NAMALWA (cell line): ENCODE data around the gene FDXACB1.
"Not testable (repeated sequence)": the region's sequence is repeated elsewhere in the genome, so short reads cannot be mapped to it uniquely, and the experiment has no call there.

Experiments
- DNase-seq: peaks from one replicate; pipeline ENCODE4 v3.0.0-alpha.2; 2015; ENCODE audit warnings: low spot score

FDXACB1 gene

DNA sequence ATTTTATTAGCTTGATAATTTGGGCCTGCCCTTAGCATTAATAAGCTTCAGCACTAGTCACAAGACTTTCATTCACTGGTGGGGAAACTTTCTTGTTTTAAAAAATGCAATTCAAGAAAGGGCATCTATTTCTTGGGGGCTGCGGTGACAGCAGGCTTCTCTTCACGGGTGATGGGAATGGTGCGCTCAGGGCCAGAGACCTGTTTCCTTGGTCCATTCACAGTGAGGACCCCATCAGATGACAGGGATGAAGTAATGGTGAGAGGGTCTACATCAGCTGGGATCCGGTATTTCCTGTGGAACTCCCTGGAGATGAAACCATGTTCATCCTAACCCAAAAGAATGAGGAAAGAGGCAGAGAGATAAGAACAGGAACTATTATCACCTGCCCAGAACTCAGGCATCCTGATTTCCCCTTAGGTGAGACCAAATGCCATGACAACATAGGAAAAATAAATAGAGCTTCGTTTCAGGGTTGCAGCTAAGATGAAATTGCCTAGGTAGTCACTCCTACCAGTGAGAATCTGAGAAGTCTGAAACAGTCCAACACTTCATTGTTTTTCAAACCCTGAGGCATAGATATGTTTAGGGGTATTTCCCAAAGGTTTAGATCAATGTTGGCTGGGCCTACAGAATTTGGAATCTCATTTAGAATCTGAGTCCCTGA is 29.8 kb upstream of the FDXACB1 start:
- no peak for DNase-seq

DNA sequence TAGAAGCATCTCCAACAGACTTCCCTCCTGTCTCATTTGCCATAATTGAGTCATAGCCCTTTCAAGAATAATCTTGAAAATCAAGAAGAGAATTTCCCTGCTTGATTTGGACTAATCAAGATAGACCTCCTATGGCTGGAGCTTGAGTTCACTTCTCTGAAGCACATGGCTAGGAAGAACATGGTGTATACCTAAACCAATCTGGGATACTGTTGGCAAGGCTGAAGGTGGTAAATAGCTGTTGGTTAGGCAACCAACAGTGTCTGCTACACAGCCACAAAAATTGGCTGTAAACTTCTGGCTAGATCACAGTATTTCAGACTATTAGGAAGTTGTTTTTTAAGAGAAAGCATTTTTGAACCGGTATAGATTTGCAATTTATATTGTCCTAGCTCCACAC is 27.7 kb upstream of the FDXACB1 start:
- DNase-seq: no peak

DNA sequence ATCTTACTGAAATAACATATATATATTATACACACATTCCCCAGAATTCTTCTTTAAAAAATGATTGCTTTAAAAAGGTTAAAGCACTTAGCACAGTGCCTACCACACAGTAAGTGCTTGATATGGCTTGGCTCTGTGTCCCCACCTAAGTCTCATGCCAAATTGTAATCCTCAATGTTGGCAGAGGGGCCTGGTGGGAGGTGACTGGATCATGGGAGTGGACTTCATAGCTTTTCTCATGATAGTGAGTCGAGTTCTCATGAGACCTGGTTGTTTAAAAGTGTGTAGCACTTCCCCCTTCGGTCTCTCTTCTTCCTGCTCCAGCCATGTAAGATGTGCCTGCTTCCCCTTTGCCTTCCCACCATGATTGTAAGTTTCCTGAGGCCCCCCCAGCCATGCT is 26.4 kb upstream of the FDXACB1 start:
- no peak for DNase-seq

DNA sequence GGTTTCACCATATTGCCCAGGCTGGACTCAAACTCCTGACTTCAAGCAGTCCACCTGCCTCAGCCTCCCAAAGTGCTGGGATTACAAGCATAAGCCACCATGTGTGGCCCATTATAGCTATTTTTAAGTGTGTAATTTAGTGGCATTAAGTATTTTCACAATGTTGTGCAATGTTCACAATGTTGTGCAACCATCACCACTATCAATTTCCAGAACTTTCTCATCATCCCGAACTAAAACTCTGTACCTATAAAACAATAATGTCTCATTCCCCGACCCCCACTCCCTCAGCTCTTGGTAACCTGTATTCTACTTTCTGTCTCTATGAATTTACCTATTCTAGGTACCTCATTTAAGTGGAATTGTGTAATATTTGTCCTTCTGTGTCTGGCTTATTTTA is 7.9 kb upstream of the FDXACB1 start:
- no peak for DNase-seq

DNA sequence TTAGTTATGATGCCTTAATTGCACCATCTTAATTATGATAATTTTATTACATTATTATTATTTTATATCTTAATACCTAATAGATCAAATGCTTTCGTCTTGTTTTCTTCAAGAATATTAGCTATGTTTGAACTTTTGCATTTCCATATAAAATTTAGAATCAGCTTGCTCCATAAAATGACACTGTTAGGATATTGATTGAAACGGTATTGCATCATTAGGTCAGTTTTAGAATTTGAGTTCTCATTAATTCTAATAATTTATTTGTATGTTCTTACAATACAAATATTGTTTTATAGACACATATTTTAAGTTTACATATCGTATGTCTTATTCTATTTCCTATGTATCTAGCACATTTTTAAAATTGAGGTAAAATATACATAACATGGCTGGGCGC is 7.1 kb upstream of the FDXACB1 start:
- no peak for DNase-seq

DNA sequence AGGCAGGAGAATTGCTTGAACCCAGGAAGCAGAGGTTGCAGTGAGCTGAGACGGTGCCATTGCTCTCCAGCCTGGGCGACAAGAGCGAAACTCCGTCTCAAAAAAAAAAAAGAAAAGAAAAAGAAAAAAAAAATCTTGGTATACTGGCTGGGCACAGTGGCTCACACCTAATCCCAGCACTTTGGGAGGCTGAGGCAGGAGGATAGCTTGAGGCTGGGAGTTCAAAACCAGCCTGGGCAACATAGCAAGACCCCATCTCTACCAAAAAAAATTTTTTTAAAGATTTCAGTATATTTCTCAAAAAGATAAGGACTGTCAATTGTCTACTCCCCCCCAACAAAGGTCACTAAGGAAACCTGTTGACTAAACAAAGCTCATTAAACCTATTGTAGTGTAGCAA is 6.1 kb upstream of the FDXACB1 start:
- DNase-seq: not testable (repeated sequence)

DNA sequence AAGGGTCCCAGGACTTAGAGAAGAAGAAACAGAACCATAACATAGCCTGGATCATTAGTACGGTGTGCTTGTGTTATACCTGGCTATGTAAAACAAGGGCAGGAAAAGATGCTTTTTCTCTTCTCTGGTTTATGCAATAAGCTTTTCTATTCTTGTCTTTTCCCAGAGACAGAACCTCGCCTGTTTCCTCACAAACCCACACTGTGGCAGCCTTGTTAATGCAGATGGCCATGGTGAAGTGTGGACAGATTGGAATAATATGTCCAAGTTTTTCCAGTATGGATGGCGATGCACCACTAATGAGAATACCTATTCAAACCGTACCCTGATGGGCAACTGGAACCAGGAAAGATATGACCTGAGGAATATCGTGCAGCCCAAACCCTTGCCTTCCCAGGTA is 3.2 kb upstream of the FDXACB1 start:
- DNase-seq: no peak

DNA sequence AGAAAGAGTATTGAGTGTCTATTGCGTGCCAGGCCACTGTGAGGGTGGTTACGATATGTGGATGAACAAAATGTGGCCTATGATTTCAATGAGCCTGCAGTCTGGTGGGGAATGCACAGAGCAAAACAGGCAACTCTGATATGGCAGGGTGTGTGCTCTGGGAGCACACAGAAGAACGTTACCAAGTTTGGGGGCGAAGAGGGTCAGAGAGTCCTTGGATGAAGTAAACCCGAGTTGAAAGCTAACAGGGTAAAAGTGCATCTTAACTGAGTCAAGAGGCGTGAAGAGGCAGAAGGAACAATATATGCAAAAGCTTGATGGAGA is 634 bp upstream of the FDXACB1 start:
- no peak for DNase-seq

DNA sequence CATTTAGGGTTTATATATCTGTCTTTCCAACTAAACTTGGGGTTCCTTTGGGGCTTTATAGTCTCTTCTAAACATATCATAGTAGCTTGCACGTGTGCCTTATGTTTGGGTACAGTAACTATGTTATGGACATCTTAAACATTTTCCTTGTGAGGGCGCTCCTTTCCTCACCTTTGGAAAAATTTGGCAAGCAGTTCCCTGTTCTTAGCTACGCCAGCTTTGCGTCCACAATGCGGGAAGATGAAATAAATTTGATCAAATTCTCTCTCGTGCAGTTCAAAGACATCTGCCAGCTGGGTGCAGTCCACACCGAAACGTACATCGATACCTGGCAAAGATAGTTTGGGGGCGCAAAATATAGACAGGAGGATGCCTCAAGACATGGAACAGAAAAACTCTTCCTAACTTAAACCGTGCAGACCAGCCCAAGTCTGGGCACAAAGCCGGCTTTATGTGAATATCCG is 548 bp downstream of the FDXACB1 start:
- no peak for DNase-seq

DNA sequence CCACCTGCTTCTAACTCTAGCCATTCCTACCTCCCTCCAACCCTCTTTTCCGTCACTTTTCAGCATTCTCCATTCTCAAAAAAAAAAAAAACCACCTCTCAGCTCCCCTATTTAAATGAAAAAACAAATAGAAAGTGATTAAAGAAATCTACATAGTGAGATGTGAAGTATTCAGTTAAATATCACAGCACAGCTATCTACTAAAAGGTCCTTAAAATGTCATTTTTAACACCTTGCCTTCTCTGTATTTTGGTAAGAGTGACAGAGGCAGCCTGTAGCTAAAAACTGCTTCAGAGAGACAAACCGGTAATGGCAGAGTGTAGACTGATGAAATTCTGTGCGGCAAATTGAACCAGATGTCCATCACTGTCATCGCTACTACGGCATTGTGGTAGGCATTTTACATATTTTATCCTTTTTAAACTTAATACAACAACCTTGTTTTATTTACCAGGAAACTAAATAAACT is 7.2 kb downstream of the FDXACB1 start:
- DNase-seq: no peak

DNA sequence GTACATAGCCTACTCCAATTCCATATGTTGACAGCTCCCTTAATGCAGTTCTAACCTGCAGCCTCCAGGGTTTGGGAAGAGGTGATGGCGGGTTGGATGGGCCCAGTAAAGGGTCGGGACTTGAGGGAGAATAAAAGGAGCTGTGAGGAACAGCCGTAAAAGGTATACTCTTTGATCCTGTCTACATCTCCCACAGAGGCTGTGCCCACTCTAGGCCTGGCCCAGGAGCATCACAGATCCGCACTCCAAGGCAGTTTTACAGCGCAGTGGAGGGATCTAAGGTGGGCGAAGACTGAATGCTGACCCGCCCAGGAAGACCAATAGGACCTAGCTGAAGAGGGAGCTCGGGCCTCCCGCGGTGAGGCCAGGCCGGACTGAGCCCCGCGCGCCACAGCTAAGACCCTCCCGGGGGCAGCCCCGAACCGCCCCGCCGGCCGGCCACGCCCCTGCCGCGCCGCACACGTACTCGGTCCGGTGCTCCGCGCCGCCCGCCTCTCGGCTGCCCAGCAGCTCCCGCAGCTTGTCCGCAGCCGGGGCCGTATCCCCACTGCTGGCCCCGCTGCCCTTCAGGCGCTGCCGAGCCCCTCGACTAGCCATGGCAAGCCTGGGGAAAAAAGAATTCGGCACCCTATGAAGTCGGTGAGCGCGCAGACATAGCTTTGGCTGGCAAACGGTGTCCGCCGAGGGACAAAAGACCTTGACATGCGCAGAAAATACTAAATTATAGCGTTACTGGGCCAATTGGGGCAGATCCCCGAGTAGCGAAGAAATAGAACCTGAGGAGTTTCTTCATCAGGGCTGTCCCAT is 7.9 kb downstream of the FDXACB1 start, which contains the start of gene ALG9:
ALG9 (minus strand) TSS at position 696 of the 807 bp plus-strand sequence; CDS start at position 597, 99 bp downstream.
- DNase-seq: peak; percentile 81

DNA sequence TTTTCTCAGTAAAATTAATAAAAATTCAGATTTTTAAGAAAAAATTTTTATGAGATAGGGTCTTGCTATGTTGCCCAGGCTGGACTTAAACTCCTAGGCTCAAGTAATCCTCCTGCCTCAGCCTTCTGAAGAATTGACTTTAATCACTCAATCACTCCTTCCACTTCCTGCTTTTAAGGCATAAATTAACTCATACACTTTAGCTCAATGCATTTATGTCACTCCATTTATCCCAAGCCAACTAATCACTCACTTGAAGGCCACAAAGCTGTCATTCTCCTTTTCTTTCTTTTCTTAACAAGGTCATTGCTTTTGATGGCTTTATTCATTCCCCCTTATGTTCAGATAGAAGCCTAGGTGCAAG is 8.5 kb downstream of the FDXACB1 start:
- DNase-seq: no peak

DNA sequence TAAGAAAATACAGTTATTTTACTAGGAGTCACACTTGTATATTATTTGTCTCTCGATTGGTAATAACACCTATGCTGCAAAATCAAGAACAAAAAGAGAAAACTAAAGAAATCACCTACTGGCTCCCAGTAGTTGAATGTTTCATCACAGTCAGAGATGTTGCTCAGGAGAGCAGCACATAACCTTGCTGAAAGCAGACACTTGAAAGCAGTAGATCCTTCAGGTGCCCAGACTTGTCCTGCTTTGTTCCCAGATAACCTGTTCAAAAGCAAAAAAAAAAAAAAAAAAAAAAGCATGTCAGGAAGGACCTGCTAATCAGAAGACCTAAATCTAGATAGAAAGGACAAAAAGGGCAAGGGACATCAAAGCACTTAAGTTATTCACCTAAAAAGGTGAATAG is 8.9 kb downstream of the FDXACB1 start:
- no peak for DNase-seq

DNA sequence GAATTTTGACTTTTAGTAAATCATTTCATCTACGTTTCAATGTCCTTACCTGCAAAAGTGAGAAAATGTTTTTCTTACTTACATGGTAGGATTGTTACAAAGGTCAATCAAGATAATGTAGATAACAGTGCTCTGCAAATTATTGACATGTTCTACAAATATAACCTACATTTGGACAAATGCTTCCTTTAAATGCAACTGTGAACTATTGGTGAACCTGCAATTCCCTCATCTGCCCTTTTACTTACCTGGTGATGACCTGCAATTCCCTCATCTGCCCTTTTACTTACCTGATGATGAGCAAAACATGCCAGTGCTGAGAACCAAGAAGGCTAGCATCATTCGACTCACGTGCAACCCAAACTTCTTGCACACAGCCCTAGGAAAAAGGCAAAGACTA is 18.7 kb downstream of the FDXACB1 start:
- DNase-seq: no peak

DNA sequence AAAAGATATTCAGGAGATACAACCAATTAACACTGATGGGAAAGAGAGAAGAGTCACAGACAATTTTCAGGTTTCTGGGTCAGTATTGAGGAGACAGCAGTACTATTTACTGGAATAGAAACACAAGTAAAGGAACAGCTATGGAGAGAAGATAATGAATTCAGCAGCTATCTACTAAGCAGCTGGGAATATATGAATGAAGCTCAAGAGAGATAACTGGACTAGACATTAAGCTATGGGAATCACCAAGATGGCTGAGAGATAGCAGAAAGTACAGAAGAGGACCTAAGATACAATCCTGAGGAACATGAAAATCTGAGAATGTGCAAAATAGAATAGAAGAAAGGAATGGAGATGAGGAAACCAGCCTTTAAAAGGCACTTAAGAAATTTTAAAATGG is 23.5 kb downstream of the FDXACB1 start:
- DNase-seq: no peak

DNA sequence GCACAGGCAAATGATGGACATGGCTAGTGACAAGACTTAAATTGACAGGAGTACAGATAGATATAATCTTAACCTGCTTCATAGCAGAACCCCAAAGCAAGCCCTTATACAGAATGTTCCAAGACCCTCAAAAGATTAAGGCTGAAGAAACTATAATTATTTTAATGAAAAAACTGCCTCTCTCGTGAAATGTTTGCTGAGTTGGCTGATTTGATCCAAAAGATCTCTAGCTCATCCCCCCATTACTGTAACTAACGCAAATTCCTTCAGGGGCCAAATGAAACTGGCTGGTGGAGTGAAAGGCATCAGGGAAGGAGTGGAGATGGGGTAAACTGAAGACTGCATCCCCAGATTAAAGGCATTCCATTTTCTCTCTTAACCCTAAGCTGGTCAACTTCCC is 26.9 kb downstream of the FDXACB1 start:
- no peak for DNase-seq

DNA sequence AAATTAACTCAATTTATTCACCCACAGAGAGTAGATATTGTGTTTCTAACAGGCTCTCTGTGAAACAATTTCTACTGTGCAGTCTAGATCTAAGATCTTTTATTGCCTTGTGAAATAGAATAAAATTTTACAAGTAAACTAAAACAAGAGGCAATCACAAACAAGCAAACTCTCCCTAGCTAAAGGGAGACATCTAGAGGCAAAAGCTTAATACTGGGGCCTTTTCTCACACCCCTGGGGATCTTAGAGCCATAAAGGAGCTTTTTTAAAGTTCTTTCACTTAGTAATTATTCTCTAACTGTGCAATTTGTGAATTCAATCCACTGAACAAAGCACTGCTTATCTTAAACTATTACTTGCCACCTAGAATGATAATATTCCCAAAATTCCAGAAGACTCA is 27.3 kb downstream of the FDXACB1 start:
- peak; percentile 41 for DNase-seq

DNA sequence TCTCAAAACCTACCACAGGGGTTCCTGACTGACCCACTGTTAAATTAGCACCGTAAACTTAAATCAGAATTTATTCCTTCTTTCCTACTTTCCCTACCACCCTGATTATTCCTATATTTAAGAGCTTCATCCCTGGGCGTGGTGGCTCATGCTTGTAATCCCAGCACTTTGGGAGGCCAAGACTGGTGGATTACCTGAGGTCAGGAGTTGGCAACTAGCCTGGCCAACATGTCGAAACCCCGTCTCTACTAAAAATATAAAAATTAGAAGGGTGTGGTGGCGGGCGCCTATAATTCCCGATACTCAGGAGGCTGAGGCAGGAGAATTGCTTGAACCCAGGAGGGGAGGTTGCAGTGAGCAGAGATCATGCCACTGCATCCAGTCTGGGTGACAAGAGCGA is 27.9 kb downstream of the FDXACB1 start:
- no peak for DNase-seq

DNA sequence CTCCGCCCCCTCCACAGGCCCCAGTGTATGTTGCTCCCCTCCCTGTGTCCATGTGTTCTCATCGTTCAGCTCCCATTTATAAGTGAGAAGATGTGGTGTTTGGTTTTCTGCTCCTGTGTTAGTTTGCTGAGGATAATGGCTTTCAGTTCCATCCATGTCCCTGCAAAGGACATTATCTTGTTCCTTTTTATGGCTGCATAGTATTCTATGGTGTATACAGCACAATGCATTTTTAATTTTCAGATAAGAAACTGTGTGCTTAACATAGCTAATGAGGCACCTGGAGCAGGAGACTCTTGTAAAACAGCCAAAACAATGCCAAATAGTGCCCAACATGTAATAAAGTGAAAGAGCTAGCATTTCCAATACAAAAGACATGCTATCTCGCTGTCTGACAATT is 29.3 kb downstream of the FDXACB1 start:
- no peak for DNase-seq

DNA sequence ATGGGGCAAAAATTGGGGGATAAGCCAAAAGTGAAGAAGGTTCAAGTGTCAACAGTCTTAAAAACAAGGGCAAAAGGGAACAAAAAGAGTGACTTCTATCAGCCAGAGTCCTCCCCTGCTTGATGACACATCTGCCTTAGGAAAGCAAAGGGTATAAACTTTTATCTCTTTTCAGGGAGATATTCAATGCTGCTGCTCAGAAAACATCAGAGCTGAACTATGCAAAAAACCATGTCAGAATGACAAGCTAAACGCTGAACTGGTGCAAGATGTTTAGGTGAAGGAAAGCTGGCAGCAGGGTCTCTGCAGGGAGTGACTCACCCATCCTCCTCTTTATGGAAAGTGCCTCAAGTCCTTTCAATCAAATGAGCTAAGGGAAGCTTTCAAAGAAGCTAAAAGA is 32.3 kb downstream of the FDXACB1 start:
- DNase-seq: no peak

DNA sequence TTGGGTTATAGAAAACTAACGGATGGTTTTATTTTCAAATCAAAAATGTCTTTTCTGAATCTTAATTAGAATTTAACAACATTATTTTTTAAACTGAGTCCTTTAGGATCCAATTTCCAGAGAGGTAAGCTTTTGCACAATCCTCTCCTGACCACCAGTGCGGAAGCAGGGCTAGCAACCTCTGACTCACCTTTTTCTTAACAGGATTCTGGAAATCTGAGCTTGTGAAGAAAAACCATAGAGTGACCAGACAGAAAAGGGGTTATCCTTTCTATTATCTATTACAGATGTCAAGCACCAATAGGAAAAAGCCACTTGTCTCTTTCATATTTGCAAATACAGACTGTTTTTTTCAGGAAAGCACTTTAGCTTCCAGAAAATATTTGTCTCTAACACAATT is 32.9 kb downstream of the FDXACB1 start:
- no peak for DNase-seq

DNA sequence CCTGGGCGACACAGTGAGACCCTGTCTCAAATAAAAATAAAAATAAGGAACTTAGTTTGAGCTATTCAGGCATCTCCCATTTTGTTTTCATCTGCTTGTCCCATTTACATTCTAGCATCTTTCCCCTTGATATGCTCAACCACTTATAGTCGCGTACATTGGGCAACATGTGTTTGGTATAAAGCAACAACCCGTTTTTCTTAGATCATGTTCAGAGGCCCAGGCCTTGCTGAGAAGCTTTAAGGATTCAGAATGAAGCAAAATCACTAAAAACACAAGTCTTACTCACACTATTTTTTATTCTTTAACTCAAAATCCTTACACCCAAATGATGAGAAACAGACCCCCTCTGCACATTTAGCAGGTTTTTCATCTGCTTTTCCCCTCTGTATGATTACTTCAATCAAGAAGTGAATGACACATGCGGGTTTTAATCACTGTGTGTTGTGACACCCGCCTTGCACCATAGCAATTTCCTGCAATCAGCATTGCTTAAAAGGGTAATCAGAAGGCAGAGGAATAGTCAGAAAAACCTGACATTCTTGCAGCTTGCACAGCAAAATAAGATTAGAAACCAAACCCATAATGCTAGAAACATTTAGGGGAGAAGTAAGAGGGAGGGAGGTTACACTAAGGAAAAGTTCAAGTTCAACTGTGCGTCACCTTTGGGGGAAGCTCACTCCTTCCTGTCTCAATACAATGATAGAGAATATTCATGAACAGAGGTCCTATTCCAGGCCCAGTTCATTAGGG is 33.5 kb downstream of the FDXACB1 start:
- no peak for DNase-seq

DNA sequence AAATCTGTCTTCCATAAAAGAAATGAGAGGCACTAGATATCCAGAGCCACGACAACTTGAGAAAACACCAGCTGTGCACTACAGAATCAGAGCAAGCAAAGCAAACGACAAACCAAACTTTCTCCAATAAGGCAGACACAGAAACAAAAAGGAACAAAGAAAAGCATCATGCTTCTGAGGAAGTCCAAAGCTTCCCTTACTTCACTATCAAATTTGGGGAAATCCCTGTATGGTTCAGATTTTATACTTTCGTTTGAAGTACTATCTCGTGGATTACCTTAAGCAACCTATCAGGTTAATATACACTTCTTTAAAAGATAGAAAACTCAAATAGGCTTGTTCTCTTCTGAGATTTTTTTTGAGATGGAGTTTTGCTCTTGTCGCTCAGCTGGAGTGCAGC is 35.3 kb downstream of the FDXACB1 start:
- no peak for DNase-seq
